ENCODE measurements around the gene DACT3. TPM values are rescaled to one million over a fixed set of nuclear protein-coding genes. Genes with fewer than 3 reads are reported as not detected.

DACT3 gene
- total RNA-seq, 1 experiment from 2014 or later = 0.75 TPM

DNA sequence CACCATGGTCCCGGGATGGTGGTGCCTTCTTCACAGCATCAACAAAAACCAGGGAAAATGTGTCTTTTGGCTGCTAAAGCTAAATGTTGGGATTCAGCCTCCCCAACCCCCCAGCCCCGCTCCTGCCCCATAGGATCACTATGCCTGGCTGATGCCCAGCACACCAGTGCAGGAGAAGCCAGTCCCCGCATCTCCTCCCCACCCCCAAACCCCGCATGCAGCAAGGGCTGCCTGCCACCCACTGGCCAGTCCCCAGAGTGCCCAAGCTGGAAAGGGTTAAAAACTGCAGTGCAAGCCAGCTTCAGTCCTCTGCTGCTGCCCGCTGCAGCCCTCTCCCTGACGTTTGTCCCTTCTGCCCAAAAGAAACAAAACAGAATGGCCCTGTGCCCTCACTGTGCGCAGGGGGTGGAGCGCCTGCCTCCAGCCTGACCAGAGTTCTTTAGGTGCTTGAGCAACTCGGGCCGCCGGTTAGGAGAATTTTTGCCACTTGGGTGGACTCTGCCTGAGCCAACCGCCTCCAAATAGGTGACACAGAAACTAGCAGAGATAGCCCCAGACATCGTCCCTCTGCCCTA, 56.1 kb downstream of the DACT3 start:
- Mint-ChIP-seq H3K9me3 (ENCODE audit: unreplicated experiment) (no peaks in the 10 kb centered on the region), H3K36me3 (ENCODE audit: insufficient read depth, unreplicated experiment) (peaks cover 68% of the 10 kb centered on the region), H3K4me1 (ENCODE audit: low read depth, unreplicated experiment) (no peaks in the 10 kb centered on the region), H3K4me3 (ENCODE audit: unreplicated experiment) (no peak overlapping the region), H3K27me3 (ENCODE audit: insufficient read depth, unreplicated experiment) (no peaks in the 10 kb centered on the region), H3K27ac (ENCODE audit: unreplicated experiment) (no peak overlapping the region)
- DNase-seq = no peak
- intact Hi-C loops (cut with micrococcal nuclease; ENCODE audit: unreplicated experiment) = no loop called here
- H3K27me3 ChIP-seq (replicated peaks; ENCODE audit: control insufficient read depth, insufficient read depth, low read length) = no peaks in the 10 kb centered on the region; the same call in 1 of the 2 replicates
- no peaks in the 10 kb centered on the region for H3K9me3 ChIP-seq
- peaks cover 14% of the 10 kb centered on the region for H3K36me3 ChIP-seq (ENCODE audit: control insufficient read depth, insufficient read depth, low read length)
- CTCF ChIA-PET = interaction anchor here (1.0 kb wide), 1 partner anchor 57 kb away, joined by 3 read pairs; no protein-coding TSS in a partner anchor
- BruUV-seq (replicated peaks) = no TSS peak
- POLR2A ChIA-PET = no interaction called here
- no peak overlapping the region for H3K4me3 ChIP-seq (ENCODE audit: low read depth, low read length)
- peaks cover 14% of the 10 kb centered on the region for H3K4me1 ChIP-seq
- TF ChIP-seq, protein P1, sequence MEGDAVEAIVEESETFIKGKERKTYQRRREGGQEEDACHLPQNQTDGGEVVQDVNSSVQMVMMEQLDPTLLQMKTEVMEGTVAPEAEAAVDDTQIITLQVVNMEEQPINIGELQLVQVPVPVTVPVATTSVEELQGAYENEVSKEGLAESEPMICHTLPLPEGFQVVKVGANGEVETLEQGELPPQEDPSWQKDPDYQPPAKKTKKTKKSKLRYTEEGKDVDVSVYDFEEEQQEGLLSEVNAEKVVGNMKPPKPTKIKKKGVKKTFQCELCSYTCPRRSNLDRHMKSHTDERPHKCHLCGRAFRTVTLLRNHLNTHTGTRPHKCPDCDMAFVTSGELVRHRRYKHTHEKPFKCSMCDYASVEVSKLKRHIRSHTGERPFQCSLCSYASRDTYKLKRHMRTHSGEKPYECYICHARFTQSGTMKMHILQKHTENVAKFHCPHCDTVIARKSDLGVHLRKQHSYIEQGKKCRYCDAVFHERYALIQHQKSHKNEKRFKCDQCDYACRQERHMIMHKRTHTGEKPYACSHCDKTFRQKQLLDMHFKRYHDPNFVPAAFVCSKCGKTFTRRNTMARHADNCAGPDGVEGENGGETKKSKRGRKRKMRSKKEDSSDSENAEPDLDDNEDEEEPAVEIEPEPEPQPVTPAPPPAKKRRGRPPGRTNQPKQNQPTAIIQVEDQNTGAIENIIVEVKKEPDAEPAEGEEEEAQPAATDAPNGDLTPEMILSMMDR (IDR thresholded peaks at IDR 0.05; ENCODE audit: insufficient read depth in 1 of 2, low read depth in 1 of 2, low read length in 1 of 2, severe bottlenecking in 1 of 2, unreplicated experiment in 1 of 2) = no peak

DNA sequence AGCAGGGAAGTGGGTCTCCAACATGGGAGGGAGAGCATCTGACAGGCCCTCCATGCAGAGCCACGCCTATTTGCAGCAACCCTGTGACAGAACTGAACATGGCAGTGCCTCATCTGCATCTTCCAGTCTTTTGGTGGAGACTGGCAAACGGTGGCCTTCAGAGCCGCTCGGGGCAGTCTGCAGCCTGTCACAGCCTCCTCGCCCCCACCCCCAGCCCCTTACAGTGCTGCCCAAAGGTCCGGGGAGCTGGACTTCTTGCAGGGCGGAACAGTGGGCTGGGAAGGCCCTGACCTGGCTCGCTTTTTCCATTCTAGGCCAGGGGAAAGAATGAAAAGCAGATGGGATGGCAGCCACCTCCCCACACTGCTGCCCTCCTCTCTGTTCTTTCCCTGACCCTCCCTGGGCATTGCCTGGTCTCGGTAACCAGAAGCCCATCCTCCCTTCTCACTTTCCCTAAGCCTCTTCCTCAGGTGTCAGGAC, 57.2 kb downstream of the DACT3 start:
- Histone ChIP-seq H3K27me3 (replicated peaks; ENCODE audit: control insufficient read depth, insufficient read depth, low read length) (no peaks in the 10 kb centered on the region; the same call in 1 of the 2 replicates), H3K4me3 (ENCODE audit: low read depth, low read length) (peak overlapping the region; percentile 98), H3K4me1 (peaks cover 14% of the 10 kb centered on the region), H3K36me3 (ENCODE audit: control insufficient read depth, insufficient read depth, low read length) (peaks cover 14% of the 10 kb centered on the region), H3K9me3 (no peaks in the 10 kb centered on the region)
- TSS peak; percentile 11 for BruUV-seq (replicated peaks)
- DNase-seq = peak in 1 of 2 experiments; percentile 36
- H3K27me3 Mint-ChIP-seq (ENCODE audit: insufficient read depth, unreplicated experiment) = no peaks in the 10 kb centered on the region
- no peaks in the 10 kb centered on the region for H3K4me1 Mint-ChIP-seq (ENCODE audit: low read depth, unreplicated experiment)
- ChIA-PET POLR2A (interaction anchor here (0.5 to 1.3 kb wide), 4 partner anchors 10 to 873 kb away, joined by 3 to 9 read pairs (median 4); partner anchors contain the start of gene FBXO46), CTCF (interaction anchor here (0.9 to 6.2 kb wide), 8 partner anchors 8 to 68 kb away, joined by 3 to 42 read pairs (median 8); partner anchors contain the start of gene DACT3)
- TF ChIP-seq, protein P1 (IDR thresholded peaks at IDR 0.05; ENCODE audit: insufficient read depth in 1 of 2, low read depth in 1 of 2, low read length in 1 of 2, severe bottlenecking in 1 of 2, unreplicated experiment in 1 of 2) = no peak
- intact Hi-C loops (cut with micrococcal nuclease; ENCODE audit: unreplicated experiment) = loop anchor here (1.0 kb wide), 2 partner anchors 11 to 31 kb away; no protein-coding TSS in a partner anchor
- H3K36me3 Mint-ChIP-seq (ENCODE audit: insufficient read depth, unreplicated experiment) = peaks cover 60% of the 10 kb centered on the region
- H3K27ac Mint-ChIP-seq (ENCODE audit: unreplicated experiment) = peak overlapping the region; percentile 100
- H3K9me3 Mint-ChIP-seq (ENCODE audit: unreplicated experiment) = no peaks in the 10 kb centered on the region
- H3K4me3 Mint-ChIP-seq (ENCODE audit: unreplicated experiment) = peak overlapping the region; percentile 94

GRCh38 chr19:46603195-46603637, 57.8 kb downstream of the DACT3 start:
- H3K9me3 Mint-ChIP-seq (ENCODE audit: unreplicated experiment) = no peaks in the 10 kb centered on the region
- Histone ChIP-seq H3K27me3 (replicated peaks; ENCODE audit: control insufficient read depth, insufficient read depth, low read length) (no peaks in the 10 kb centered on the region; the same call in 1 of the 2 replicates), H3K4me1 (peaks cover 14% of the 10 kb centered on the region), H3K9me3 (no peaks in the 10 kb centered on the region), H3K4me3 (ENCODE audit: low read depth, low read length) (peak overlapping the region; percentile 98), H3K36me3 (ENCODE audit: control insufficient read depth, insufficient read depth, low read length) (peaks cover 12% of the 10 kb centered on the region)
- no TSS peak for BruUV-seq (replicated peaks)
- TF ChIP-seq, protein P1 (IDR thresholded peaks at IDR 0.05; ENCODE audit: insufficient read depth in 1 of 2, low read depth in 1 of 2, low read length in 1 of 2, severe bottlenecking in 1 of 2, unreplicated experiment in 1 of 2) = no peak
- ChIA-PET CTCF (interaction anchor here (0.9 to 6.2 kb wide), 8 partner anchors 9 to 67 kb away, joined by 3 to 42 read pairs (median 8); partner anchors contain the start of gene DACT3), POLR2A (interaction anchor here (0.5 to 1.3 kb wide), 5 partner anchors 11 to 873 kb away, joined by 3 to 9 read pairs (median 4); partner anchors contain the start of gene FBXO46)
- peak overlapping the region; percentile 94 for H3K4me3 Mint-ChIP-seq (ENCODE audit: unreplicated experiment)
- peak overlapping the region; percentile 100 for H3K27ac Mint-ChIP-seq (ENCODE audit: unreplicated experiment)
- intact Hi-C loops (cut with micrococcal nuclease; ENCODE audit: unreplicated experiment) = loop anchor here (1.0 kb wide), 2 partner anchors 11 to 31 kb away; no protein-coding TSS in a partner anchor
- H3K27me3 Mint-ChIP-seq (ENCODE audit: insufficient read depth, unreplicated experiment) = no peaks in the 10 kb centered on the region
- H3K36me3 Mint-ChIP-seq (ENCODE audit: insufficient read depth, unreplicated experiment) = peaks cover 59% of the 10 kb centered on the region
- DNase-seq = peak; percentile 89
- H3K4me1 Mint-ChIP-seq (ENCODE audit: low read depth, unreplicated experiment) = no peaks in the 10 kb centered on the region

All from Caco-2 (cell line).